Muscle layer of colon (tissue), 2 donors: Measurements from ENCODE around the gene PRSS21.

Experiments used
- H3K27ac ChIP-seq: one replicate; pipeline ENCODE4 v1.7.0; 2013; ENCODE audit warnings: low read depth, mild to moderate bottlenecking, low read length, moderate library complexity
- H3K27me3 ChIP-seq, 2 donors: one replicate each; pipeline ENCODE4 v1.7.0; 2013; ENCODE audit warnings: low read length in 2 of 2, mild to moderate bottlenecking in 2 of 2; ENCODE audit not compliant: insufficient read depth in 2 of 2, control insufficient read depth in 1 of 2
- H3K36me3 ChIP-seq: one replicate; pipeline ENCODE4 v1.7.0; 2013; ENCODE audit warnings: mild to moderate bottlenecking, low read length; ENCODE audit not compliant: insufficient read depth
- H3K4me1 ChIP-seq: one replicate; pipeline ENCODE4 v1.7.0; 2013; ENCODE audit warnings: mild to moderate bottlenecking, low read length; ENCODE audit not compliant: insufficient read depth
- H3K4me3 ChIP-seq, 2 donors: one replicate each; pipeline ENCODE4 v1.7.0; 2013; ENCODE audit warnings: low read length in 2 of 2, low read depth in 1 of 2, mild to moderate bottlenecking in 1 of 2, moderate library complexity in 1 of 2
- H3K9ac ChIP-seq: one replicate; pipeline ENCODE4 v1.7.0; 2013; ENCODE audit warnings: low read length
- H3K9me3 ChIP-seq: one replicate; pipeline ENCODE4 v1.7.0; 2013; ENCODE audit warnings: mild to moderate bottlenecking, low read length
- donor health status: abdominal sarcoma.
- donor health status: Adenocarcinoma of cecum.

The PRSS21 gene

GRCh38 chr16:2783581-2784357, 33.3 kb upstream of the PRSS21 start:
- Histone ChIP-seq H3K4me3 (no peak overlapping the region), H3K27ac (no peak overlapping the region), H3K9ac (no peak overlapping the region), H3K4me1 (peaks cover 4% of the 10 kb centered on the region), H3K9me3 (no peaks in the 10 kb centered on the region), H3K27me3 (peaks cover 34 to 37% of the 10 kb centered on the region in 2 donors), H3K36me3 (no peaks in the 10 kb centered on the region)

GRCh38 chr16:2784358-2785100, 32.5 kb upstream of the PRSS21 start:
- no peaks in the 10 kb centered on the region for H3K36me3 ChIP-seq
- H3K9me3 ChIP-seq, result no peaks in the 10 kb centered on the region
- no peak overlapping the region for H3K9ac ChIP-seq
- H3K4me3 ChIP-seq, result no peak overlapping the region
- peaks cover 34 to 40% of the 10 kb centered on the region in 2 donors for H3K27me3 ChIP-seq
- H3K27ac ChIP-seq, result no peak overlapping the region
- no peaks in the 10 kb centered on the region for H3K4me1 ChIP-seq

GRCh38 chr16:2785101-2785991, 31.7 kb upstream of the PRSS21 start:
- Histone ChIP-seq H3K9me3 (no peaks in the 10 kb centered on the region), H3K27me3 (peaks cover 34 to 42% of the 10 kb centered on the region in 2 donors), H3K9ac (no peak overlapping the region)

GRCh38 chr16:2786061-2786825, 30.8 kb upstream of the PRSS21 start:
- H3K27me3 ChIP-seq, result peaks cover 34 to 51% of the 10 kb centered on the region in 2 donors
- no peak overlapping the region for H3K27ac ChIP-seq
- H3K4me1 ChIP-seq, result no peaks in the 10 kb centered on the region
- no peaks in the 10 kb centered on the region for H3K36me3 ChIP-seq
- no peaks in the 10 kb centered on the region for H3K9me3 ChIP-seq
- H3K4me3 ChIP-seq, result no peak overlapping the region
- H3K9ac ChIP-seq, result no peak overlapping the region

More at GRCh38 chr16:2785101-2785991, 31.7 kb upstream of the PRSS21 start:
- H3K36me3 ChIP-seq, result no peaks in the 10 kb centered on the region
- H3K4me1 ChIP-seq, result no peaks in the 10 kb centered on the region
- H3K27ac ChIP-seq, result no peak overlapping the region
- H3K4me3 ChIP-seq, result no peak overlapping the region

GRCh38 chr16:2786826-2787151, 30.2 kb upstream of the PRSS21 start:
- Histone ChIP-seq H3K9me3 (no peaks in the 10 kb centered on the region), H3K27me3 (peaks cover 34 to 51% of the 10 kb centered on the region in 2 donors), H3K36me3 (no peaks in the 10 kb centered on the region), H3K9ac (no peak overlapping the region), H3K27ac (no peak overlapping the region), H3K4me3 (no peak overlapping the region), H3K4me1 (no peaks in the 10 kb centered on the region)

- Histone ChIP-seq H3K27me3 (peaks cover 34 to 51% of the 10 kb centered on the region in 2 donors), H3K9me3 (no peaks in the 10 kb centered on the region), H3K36me3 (no peaks in the 10 kb centered on the region), H3K4me1 (no peaks in the 10 kb centered on the region), H3K4me3 (no peak within 1 kb of the TSS), H3K27ac (no peak within 1 kb of the TSS), H3K9ac (no peak within 1 kb of the TSS)
Measured at GRCh38 chr16:2787406-2787805, 29.6 kb upstream of the PRSS21 start, which contains the start of gene PRSS33. TSS of gene PRSS33 (minus strand) at chr16:2787560. CDS start at chr16:2786547, 1,013 bp downstream.

- Histone ChIP-seq H3K4me1 (no peaks in the 10 kb centered on the region), H3K9ac (no peak overlapping the region), H3K4me3 (no peak overlapping the region), H3K9me3 (no peaks in the 10 kb centered on the region), H3K27me3 (peaks cover 34 to 51% of the 10 kb centered on the region in 2 donors), H3K27ac (no peak overlapping the region), H3K36me3 (no peaks in the 10 kb centered on the region)
Measured at GRCh38 chr16:2787961-2788360, 29.1 kb upstream of the PRSS21 start.

GRCh38 chr16:2790631-2791030, 26.4 kb upstream of the PRSS21 start:
- peaks cover 18 to 40% of the 10 kb centered on the region in 2 donors for H3K27me3 ChIP-seq
- H3K4me1 ChIP-seq, result no peaks in the 10 kb centered on the region
- no peak overlapping the region for H3K4me3 ChIP-seq
- H3K36me3 ChIP-seq, result no peaks in the 10 kb centered on the region
- H3K9ac ChIP-seq, result no peak overlapping the region
- H3K9me3 ChIP-seq, result no peaks in the 10 kb centered on the region
- no peak overlapping the region for H3K27ac ChIP-seq

- H3K4me1 ChIP-seq, result no peaks in the 10 kb centered on the region
- no peaks in the 10 kb centered on the region for H3K9me3 ChIP-seq
- peaks cover 12 to 35% of the 10 kb centered on the region in 2 donors for H3K27me3 ChIP-seq
- H3K36me3 ChIP-seq, result no peaks in the 10 kb centered on the region
- no peak overlapping the region for H3K9ac ChIP-seq
- no peak overlapping the region for H3K27ac ChIP-seq
- H3K4me3 ChIP-seq, result no peak overlapping the region
Measured at GRCh38 chr16:2791174-2791573, 25.9 kb upstream of the PRSS21 start.

- H3K27me3 ChIP-seq, result peaks cover under 1 to 22% of the 10 kb centered on the region in 2 donors
Measured at GRCh38 chr16:2792940-2793339, 24.1 kb upstream of the PRSS21 start.

More at GRCh38 chr16:2792940-2793339, 24.1 kb upstream of the PRSS21 start:
- Histone ChIP-seq H3K4me1 (no peaks in the 10 kb centered on the region), H3K27ac (no peak overlapping the region), H3K9me3 (no peaks in the 10 kb centered on the region), H3K9ac (no peak overlapping the region), H3K4me3 (no peak overlapping the region), H3K36me3 (no peaks in the 10 kb centered on the region)
